GM12872 (cell line): ENCODE results near the gene TBL2.

Source experiments
- TF ChIP-seq, protein P1 (sequence below): IDR thresholded peaks from 3 replicates; pipeline ENCODE4 v1.5.1; 2011; ENCODE audit warnings: low read depth, mild to moderate bottlenecking, low read length, moderate library complexity; ENCODE audit not compliant: insufficient read depth

The TBL2 gene

DNA sequence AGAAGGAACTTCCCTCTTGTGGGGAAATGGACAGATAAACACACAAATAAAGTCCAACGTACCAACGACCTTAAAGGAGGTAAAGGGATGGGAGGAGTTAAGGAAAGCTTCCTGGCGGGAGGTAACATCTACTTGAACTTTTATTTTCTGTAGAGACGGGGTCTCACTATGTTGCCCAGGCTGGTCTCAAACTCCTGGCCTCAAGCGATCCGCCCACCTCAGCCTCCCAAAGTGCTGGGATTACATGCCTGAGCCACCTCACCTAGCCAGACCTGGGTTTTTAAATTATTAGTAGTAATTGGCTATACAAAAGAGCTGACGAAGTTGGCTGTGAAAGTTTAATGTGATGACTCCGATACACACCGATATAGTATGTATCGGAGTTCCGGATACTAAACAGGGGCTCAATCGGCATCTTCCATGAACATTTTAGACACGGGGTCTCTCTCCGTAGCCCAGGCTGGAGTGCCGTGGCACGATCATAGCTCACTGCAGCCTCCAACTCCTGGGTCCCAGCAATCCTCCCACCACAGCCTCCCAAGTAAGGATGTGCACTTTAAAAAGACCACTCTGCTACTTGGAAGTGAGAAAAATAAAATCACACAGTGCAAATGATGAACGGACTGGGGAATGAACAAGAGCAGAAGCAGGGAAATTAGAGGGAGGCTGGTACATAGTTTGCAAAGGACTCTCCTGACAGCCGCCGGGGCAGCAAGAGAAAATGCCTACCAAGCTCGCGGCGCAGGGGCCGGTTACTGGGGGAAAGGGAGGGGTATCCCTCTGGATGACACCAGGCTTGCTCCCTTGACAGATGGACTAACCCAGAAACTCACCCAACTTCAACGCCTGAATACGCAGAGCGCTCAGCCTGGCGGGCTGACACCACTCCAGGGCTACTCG lies 21.9 kb downstream of the TBL2 start:
- TF ChIP-seq, protein P1, sequence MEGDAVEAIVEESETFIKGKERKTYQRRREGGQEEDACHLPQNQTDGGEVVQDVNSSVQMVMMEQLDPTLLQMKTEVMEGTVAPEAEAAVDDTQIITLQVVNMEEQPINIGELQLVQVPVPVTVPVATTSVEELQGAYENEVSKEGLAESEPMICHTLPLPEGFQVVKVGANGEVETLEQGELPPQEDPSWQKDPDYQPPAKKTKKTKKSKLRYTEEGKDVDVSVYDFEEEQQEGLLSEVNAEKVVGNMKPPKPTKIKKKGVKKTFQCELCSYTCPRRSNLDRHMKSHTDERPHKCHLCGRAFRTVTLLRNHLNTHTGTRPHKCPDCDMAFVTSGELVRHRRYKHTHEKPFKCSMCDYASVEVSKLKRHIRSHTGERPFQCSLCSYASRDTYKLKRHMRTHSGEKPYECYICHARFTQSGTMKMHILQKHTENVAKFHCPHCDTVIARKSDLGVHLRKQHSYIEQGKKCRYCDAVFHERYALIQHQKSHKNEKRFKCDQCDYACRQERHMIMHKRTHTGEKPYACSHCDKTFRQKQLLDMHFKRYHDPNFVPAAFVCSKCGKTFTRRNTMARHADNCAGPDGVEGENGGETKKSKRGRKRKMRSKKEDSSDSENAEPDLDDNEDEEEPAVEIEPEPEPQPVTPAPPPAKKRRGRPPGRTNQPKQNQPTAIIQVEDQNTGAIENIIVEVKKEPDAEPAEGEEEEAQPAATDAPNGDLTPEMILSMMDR, result no peak

DNA sequence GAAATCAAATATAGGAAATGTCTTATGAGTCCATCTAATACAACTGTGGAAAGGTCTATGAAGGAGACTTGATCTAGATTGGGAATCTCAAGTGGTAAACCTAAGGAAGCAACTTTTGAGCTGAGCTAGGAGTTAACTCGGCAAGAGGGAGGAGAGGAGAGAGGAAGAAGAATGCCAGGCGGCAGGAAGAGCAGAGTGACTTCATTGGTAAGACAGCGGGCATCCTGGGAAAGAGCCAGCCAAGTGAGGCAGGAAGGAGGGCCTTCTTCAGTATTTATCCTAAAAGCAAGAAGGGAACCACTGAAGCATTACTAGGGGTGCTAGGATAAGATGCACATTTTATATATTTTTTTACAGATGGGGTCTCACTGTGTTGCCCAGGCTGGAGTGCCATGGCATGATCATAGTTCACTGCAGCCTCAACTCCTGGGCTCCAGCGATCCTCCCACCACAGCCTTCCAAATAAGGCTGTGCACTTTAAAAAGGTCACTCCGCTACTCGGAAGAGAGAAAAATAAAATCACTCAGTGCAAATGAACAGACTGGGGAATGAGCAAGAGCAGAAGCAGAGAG lies 22.9 kb downstream of the TBL2 start:
- TF ChIP-seq, protein P1, result no peak

DNA sequence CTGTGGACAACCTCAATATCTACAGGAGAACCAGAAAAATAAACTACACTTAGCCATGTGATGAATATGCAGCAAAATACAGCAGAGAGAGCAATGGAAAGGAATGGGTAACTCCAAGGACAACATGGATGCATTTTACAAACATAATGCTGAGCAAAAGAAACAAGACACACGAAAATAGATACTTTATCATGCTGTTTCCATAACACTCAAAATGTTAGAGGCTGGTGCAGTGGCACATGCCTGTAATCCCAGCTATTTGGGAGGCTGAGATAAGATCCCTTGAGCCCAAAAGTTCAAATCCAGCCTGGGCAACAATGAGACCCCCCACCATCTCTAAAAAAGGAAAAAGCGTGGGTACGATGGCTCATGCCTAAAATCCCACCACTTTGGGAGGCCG lies 29.2 kb downstream of the TBL2 start:
- TF ChIP-seq, protein P1, result no peak

DNA sequence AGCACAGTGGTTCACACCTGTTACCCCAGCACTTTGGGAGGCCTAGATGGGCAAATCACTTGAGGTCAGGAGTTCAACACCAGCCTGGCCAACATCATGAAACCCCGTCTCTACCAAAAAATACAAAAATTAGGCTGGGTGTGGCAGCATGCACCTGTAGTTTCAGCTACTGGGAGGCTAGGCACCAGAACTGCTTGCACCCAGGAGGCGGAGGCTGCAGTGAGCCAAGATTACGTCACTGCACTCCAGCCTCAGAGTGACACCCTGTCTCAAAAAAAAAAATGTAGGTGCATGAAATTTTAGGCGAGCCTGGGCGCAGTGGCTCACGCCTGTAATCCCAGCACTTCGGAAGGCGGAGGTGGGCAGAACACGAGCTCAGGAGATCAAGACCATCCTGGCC lies 30.5 kb downstream of the TBL2 start:
- TF ChIP-seq, protein P1, result no peak

DNA sequence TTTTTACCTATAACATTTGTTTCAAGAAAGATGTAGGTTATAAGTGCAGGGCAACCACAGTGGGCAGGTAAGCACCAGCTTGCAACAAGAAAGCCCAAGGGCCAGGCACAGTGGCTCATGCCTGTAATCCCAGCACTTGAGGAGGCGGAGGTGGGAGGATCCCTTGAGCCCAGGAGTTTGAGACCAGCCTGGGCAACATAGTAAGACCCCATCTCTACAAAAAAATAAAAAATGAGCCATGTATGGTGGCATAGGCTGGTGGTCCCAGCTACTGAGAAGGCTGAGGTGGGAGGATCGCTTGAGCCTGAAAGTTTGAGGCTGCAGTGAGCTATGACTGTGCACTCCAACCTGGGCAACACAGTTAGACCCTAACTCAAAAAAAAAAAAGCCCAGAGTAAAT lies 33.7 kb downstream of the TBL2 start:
- TF ChIP-seq, protein P1, result no peak

DNA sequence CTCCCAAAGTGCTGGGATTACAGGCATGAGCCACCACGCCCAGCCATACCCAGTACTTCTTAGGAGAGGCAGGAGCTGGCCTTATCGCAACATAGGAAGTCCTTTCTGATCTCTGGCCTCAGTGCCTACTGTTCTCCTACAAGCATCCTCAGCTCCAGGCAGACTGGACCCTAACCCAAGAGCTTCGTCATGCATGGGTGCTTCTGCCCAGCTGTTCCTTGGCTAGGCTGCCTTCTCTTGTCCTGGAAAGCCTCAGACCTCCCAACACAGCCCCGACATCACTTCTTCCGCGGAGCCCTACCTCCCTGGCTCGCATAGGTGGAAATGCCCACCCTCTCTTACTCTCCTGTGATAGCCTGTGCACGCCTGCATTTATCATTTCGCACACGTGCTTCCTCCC lies 36.7 kb downstream of the TBL2 start:
- TF ChIP-seq, protein P1, result no peak

DNA sequence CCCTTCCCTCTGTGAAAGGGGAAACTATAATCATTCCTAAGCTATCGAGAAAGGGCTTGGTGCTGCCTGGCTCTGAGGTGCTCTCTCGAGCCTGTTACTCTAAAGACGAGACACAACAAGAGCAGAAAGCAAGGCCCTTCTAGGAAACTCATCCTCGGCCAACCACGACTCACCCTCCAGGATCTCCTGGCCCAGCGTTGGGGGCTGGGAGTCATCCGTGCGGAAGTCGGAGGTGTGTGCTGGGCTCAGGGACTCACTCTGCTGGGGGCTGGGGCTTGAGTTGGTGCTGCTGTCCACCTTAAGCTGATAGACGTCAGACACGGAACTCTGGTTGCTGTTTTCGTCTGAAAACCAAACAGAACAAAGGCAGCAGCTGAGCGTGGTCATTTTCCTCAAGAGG lies 38.7 kb downstream of the TBL2 start:
- TF ChIP-seq, protein P1, result no peak
